Measurements from ENCODE around the gene BPIFA1.
A peak's percentile ranks its signal among the peaks of the same experiment; 100 is the strongest.

Gene BPIFA1

GRCh38 chr20:33240923-33241322 lies 5.1 kb downstream of the BPIFA1 start:
- DNase-seq: no peak

- no peak for DNase-seq
Measured at GRCh38 chr20:33242319-33243100, 6.7 kb downstream of the BPIFA1 start.

- no peak for DNase-seq
Measured at GRCh38 chr20:33246077-33246476, 10.3 kb downstream of the BPIFA1 start.

DNA sequence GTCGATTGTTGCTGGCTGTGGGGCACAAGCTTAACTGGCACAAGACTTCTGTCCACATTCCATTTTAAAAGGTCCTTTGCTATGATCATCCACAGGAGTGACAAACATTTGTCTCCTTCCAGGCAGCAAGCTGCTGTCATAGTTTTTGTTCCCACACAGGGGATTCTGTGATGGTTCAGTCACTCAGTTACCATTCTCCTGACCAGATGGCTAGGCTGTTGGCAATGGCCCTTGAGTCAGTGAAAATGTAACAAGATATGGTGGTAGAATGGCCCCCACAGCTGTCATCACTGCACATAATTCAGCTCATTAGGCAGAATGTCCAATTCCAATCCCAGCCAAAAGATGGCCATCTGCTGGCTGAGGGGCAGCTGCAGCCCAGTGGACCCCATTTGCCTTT lies 13.7 kb downstream of the BPIFA1 start:
- DNase-seq: no peak

- DNase-seq: no peak
Measured at GRCh38 chr20:33250666-33251065, 14.9 kb downstream of the BPIFA1 start.

DNA sequence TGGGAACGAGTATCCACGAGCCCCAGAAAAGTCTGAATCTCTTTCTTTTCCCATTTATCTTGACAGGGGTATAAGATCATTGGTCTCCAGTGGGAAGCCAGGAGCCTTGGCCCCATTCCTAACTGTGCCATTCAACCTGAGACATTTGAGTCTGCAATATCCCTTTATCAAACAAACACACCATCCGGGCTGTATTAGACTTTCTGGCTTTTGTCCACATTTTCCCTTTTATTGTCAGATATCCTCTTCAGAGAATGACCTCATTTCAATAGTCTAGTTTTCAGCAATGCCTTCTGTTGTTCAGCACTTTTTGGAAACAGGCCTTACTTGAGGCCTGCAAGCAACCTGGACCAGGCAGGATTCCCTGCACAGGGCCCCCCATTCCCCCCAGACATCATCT lies 15.7 kb downstream of the BPIFA1 start:
- no peak for DNase-seq

GRCh38 chr20:33252460-33252859 lies 16.7 kb downstream of the BPIFA1 start:
- DNase-seq: no peak

DNA sequence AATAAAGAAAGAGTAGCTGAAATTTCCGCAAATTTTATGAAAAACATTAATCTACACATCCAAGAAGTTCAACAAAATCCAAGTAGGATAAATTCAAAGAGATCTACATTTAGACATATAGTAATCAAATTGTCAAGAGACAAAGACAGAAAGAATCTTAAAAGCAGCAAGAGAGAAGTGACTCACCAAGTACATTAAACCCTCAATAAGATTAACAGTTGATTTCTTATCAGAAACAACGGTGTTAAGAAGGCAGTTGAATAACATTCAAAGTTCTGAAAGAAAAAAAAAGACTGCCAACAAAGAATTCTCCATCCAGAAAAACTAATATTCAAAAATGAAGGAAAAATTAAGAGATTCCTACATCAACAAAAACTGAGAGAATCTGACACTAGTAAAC lies 19.2 kb downstream of the BPIFA1 start:
- DNase-seq: no peak

DNA sequence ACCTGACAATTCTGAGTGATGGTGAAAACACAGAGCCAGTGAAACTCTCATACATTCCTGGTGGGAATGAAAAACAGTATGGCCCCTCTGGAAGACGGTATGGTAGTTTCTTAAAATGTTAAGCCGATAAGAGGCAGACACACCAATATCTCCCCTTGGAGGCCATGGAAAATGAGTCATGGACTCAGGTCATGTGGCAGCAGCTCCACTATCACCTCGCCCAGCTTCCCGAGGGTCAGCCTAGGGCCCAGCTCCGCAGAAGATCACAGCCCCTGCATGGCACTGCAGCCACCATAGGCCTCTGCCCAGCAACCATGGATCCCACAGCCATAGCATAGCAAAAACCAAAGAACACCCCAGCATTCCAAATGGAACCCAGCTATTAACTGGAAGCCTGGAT lies 21.4 kb downstream of the BPIFA1 start:
- no peak for DNase-seq

GRCh38 chr20:33259371-33259770 lies 23.6 kb downstream of the BPIFA1 start:
- no peak for DNase-seq

DNA sequence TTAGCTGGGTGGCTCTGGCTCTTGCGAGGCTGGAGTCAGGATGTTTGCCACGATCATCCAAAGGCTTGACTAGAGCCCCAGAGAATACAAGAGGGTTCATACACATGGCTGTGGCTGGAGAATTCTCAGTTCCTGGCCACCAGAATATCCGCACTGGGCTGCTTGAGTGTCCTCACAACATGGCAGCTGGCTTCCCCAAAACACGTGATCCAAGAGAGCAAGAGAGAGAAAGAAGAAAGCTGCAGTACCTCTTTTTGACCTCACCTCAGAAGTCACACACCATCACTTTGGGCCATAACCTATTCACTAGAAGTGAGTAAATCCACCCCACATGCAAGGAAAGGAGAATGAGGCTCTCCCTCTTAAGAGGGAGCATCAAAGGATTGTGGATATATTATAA lies 25.7 kb downstream of the BPIFA1 start:
- peak; percentile 1 to 12 (median 8) for DNase-seq

- peak; percentile 64 to 80 (median 74) for DNase-seq
Measured at GRCh38 chr20:33262658-33263065, 26.9 kb downstream of the BPIFA1 start.

GRCh38 chr20:33263784-33264183 lies 28.0 kb downstream of the BPIFA1 start:
- DNase-seq: no peak

- peak; percentile 26 to 66 (median 60) for DNase-seq
Measured at GRCh38 chr20:33267701-33268100, 31.9 kb downstream of the BPIFA1 start.

GRCh38 chr20:33272155-33272873 lies 36.5 kb downstream of the BPIFA1 start:
- DNase-seq: no peak

DNA sequence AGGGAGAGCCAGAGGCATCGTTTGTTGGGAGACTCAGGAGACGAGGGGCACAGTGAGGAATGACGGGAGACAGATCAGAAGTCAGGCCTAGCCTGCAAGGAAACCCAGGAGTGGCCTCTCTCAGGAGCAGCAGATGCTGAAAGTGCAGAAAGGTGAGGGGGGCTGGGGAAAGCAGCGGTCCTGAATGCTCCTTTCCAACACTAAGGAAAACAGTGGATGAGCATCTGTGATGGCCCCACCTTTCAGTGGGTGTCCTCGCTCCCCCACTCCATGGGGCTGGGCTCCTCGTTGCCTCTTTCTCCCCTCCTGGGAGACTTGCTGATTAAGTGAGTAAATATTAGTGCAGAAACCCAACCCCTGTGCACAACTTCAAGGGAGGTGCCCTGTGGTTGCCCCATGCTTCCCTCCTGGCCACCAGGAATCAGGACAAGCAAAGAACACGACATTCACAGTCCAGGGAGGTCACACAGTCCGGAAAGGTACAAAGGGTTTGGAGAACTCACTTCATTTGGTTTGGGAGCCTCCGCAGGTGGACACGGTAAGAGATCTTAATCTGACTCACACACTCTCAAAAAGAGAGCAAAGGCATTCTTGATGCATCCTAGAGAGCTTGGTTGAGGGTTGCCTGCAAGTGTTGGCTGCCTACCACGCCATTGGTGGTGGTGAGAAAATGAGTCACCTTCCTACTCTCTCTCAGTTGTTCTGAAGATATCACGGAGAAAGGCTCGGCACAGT lies 37.5 kb downstream of the BPIFA1 start:
- no peak for DNase-seq

DNA sequence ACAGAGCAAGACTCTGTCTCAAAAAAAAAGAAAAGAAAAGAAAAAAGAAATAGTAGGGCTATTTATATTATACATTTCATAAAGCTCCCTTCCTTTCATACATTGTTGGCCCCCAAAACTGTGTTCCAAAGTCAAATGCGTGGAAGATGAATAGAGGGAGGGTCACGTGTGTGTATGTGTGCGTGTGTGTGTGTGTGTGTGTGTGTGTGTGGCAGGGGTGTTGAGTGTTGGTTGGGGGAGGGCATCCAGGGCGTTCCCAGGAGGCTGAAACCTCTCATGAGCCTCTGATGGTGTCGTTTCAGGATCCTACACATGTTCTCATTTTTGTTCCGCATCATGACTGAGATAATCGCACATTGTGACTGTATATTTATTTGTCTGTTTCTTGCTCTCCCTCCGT lies 39.4 kb downstream of the BPIFA1 start:
- DNase-seq: no peak

GRCh38 chr20:33275871-33276270 lies 40.1 kb downstream of the BPIFA1 start:
- DNase-seq: no peak

DNA sequence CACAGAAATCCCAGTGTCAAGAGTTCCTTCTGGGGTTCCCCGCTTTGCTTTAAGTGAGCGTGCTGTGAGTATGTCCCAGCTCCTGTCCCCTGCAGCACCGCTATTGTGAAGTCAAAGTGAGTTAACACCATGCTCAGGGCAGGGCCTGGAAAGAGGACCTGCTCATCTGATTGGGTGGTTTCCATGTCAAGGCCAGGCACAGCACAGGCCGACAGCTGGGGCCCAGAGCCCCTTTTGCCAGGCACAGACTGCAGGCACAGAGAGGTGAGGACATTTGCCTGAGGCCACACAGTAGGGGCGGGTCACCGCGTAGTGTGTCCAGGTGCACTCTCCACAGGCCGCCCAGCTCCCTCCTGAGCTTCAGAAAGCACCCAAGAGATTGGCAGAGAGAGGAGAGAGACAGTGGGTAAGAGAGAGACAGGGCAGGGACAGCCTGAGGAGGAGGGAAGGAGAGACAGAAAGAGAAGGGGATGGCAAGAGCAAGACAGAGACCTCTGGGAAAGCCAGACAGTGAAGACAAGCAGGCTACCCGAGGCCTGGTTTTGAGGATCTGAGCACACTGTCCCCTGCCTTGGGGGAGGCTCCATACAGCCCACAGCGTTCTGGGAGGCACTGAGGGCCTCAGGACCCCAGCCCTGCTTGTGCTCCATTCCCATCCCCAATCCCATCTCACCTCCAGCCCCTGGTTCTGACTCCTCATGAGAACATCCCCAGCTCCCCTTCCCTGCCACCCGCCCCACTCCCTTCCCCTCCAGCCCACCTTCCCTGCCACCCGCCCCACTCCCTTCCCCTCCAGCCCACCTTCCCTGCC lies 40.7 kb downstream of the BPIFA1 start:
- no peak for DNase-seq

DNA sequence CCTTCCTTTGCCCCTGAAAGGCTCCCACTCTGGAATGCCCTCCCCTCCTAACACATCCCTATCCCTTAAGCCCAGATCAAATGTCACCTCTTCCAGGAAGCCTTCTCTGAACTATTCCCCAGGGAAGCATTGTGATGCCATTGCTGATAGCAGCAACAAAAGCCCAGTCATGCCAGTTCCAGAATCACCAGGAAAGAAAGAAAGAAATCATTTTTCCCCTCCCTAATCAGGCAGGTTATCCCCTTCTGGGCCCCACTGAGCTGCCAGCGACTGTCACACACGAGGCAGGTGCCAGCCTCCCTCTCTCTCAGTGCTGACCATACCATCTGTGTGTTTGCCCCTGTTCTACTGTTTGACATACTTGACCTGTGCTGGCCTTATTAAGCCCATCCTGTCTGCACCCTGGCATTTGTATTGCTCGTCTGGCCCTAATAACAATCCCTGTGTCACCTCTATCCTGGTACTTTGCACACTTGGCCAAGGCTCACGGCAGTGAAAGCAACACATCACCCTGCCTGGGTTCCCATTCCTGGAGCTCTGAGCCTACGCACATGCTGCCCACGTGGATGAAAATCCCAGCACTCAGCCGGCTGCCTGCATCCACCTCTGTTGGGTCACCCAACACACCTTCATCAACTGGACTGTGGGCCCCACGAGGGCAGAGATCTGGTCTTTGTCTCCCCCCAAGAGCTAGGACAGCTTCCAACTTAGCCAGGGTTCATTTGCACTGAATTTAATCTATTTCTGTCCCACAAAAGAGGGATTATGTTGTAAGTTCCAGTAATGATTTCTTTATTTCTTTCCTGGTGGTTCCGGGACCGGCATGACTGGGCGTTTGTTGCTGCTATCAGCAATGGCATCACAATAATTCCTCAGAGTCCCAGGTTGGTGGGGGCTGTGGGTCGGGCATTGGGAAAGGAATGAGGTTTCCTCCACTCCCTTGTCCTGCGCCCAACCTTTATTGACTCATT lies 42.0 kb downstream of the BPIFA1 start:
- DNase-seq: no peak

GRCh38 chr20:33278700-33279099 lies 42.9 kb downstream of the BPIFA1 start:
- DNase-seq: no peak

All from suppressor macrophage (primary cell).